CD4-positive, alpha-beta T cell treated with Interleukin-17A for 4 hours (primary cell): ENCODE data around the gene CARD16.
"Not testable (repeated sequence)": the region's sequence is repeated elsewhere in the genome, so short reads cannot be mapped to it uniquely, and the experiment has no call there.

Experiments
- DNase-seq: peaks from one replicate; pipeline ENCODE4 v3.0.0-alpha.2; 2020; ENCODE audit warnings: mixed read lengths

CARD16 gene

DNA sequence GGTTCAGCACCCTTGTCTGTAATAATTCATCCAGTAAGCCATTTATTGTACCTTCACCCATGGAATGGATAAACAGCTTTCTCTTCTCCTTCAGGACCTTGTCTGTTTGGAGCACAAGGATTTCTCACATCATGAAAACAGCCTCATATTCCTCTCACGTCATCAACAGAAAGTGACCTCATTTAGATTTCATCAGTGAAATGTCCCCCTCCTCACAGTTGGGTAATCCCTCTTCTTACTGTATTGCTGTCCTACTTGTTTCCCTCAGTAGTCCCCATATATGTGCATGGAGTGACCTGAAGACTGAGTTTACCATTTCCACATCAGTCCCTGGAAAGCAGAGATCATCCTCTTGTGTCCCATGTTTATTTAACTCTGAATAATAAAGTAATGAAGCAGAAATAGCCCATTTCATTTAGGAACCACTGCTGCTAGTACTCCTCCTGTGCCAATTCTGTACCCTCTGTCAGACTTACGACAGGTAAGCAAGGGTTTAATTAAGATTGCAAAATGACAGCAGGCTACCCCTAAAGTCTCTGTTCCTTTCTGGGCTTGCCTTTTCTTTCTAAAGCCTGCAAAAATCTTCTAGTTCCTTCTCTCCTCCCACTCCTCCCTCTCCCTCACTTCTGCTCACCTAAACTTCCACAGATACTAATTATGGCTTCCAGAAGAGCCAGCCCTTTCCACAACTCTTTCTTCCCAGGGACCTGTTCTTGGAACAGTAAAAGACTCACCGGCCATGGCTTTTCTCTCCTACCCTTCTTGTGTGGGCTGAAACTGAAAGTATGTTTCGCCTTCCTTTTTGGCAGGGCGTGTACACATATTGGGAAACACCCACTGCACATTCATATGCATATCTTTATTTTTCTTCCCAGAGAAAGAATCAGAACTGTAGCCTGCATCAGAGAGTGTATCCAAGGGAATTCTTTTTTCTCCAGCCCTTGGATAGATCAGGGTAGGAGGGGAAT, at the start of gene CARD16:
Gene CARD16 (minus strand): TSS at position 779 of the 968 bp plus-strand sequence. CDS start 38 bp downstream, at position 741.
- DNase-seq: peak; percentile 50

DNA sequence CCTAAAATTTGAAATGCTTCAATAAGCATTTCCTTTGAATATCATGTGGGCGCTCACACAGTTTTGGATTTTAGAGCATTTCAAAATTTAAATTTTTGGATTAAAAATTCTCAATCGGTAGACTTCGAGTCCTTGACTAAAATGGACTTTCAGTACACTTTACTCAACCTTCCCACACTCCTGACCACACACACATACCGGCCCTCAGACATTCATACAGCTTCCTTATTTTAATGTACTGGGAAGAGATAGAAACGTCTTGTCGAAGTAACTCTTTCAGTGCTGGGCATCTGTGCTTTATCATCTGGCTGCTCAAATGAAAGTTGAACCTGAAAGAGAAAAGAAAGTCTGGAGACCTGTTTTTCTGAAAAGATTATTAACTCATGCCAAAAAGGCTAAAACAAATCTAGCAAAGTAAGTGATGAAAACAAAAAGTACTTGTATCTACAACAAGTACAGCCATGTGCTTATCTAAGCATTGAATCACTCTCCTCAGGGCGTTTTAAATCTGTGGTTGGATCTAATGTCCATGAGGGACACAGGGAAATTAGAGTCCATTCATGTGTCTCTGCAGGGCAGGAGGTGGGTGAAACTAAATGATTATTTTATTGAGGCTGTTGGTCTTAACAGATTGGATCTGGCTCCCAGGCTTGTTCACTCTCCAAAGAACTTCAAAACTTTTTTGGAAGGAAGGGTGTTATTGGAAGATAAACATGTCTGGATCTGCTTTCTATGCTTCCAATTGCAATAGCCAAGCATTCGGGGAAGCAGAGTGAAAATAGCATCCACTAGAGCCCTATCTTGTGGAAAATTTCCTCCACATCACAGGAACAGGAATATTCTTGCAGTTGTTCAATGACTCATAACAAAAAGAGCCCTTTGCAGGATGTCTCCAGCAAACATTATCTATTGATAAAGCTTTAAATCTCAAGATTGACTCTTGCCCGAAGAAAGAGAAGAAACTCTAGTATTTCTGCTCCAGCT, 47.4 kb upstream of the CARD16 start:
- no peak for DNase-seq

DNA sequence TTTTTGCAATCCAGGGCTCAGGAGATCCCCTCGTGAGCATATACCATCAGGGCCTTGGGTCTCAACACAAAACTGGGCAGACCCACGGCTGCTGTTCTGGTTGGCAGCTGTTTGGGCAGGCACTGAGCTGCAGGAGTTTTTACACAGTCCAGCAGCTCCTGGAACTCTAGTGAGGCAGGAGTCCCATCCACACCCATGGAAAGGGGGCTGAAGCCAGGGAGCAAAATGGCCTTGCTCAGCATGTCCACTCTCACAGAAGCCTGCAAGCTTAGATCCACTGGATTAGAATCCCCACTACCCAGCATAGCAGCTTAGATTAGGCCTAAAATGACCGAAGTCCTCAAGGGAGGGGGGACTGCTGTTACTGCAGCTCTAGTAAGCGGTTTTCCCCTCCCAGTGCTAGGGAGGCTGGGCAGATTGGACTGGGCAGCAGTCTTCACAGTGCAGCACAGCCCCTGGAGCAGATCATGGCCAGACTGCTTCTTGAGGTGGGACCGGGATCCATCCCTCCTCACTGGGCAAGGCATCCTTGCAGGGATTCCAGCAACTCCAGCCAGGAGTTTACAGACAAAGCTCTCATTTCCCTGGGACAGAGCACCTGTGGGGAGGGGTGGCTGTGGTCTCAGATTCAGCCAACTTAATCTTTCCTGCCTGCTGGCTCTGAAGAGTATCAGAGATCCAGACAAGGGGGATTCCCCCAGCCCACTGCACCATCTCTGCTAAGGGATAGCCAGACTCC, 36.4 kb upstream of the CARD16 start:
- DNase-seq: no peak

DNA sequence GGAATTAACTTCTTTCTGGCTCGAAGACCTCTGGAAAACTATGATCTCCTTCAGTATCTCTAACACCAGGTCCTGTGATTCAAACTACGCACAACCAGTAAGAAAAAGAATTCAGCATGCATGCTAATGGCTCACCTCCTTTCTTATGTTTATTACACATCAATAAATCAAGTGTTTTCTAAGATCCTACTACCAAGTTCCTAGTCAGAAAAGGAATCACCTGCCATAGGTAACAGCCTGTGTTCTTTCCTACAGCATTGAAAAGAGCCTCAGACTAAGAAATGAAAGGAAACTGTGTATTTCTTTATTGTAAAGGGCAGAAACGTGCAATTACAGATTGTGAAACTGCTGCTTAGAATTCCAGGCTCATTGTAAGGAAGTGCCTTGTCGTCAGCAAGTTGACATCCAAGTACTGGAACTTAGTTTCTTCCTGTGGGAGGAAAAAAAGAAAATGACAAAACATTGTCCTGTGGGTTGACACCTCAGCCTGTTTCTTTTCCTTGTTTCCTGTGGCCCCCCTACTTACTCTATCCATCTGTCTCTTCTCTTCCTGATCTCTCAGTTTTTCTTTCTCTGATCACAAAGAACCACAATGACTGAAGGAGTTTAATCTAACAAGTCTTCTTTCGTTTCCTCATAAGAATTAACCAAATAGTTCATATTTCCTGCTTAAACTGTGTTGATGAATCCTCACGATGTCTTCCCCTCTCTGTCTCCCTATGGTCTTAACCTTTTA, 35.2 kb upstream of the CARD16 start:
- DNase-seq: not testable (repeated sequence)

DNA sequence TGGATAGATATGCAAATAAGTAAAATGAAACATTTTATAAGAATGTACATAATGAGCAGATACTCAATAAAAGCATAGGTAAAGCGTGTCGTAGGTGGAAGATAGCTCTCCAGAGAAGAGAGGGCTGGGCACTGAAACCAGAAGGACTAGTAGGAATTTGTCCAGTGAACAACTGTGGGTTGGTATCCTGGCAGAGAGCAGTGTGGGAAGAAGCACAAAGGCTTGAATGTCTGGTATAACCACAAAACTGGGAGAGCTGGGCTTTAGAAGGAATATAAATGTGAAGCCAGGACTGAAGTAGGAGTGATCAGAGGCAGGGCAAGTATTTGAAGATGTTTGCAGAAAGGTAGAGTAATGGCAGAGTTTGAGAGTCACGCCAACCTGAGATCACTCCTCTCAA, 33.1 kb upstream of the CARD16 start:
- no peak for DNase-seq

DNA sequence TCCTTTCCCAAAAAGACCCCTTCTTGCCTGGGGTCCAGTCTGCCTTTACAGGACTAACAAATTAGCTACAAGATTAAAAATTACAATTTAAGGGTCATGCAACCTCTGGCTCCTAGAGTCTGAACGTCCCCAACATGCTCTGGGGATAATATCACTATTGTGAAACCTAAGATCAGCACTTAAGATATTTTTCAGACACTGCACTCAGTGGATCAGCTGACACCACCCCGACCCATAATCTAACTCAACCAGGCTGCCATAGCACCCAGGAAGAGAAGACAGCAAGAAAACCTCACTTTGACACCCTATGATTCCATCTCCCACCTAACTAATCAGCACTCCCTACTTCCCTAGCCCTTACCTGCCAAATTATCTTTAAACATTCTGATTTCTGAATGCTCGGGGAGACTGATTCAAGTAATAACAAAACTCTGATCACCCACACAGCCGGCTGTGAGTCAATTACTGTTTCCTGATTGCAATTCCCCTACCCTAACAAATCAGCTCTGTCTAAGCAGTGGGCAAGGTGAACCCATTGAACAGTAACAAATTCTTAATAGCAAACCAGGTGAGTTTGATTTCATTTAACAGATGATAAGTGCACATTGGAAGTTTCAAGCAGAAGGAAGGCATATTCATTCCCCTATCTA, 32.1 kb upstream of the CARD16 start:
- not testable (repeated sequence) for DNase-seq

DNA sequence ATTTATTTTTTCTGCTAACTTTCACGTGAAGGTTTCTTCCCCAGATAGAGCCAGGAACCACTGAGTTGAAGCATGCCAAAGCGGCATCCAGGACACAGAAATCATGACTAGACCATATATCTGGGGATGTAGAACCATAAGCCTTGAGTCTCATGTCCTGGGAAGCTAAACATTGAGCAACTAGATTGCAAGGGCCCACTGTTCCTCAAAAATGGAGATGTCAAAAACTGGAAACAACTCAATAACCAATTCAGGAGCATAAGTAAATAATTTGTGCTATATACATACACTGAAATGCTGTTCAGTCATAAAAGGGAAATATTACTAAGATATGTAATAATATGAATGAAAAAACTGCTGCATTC, 29.0 kb upstream of the CARD16 start:
- no peak for DNase-seq

DNA sequence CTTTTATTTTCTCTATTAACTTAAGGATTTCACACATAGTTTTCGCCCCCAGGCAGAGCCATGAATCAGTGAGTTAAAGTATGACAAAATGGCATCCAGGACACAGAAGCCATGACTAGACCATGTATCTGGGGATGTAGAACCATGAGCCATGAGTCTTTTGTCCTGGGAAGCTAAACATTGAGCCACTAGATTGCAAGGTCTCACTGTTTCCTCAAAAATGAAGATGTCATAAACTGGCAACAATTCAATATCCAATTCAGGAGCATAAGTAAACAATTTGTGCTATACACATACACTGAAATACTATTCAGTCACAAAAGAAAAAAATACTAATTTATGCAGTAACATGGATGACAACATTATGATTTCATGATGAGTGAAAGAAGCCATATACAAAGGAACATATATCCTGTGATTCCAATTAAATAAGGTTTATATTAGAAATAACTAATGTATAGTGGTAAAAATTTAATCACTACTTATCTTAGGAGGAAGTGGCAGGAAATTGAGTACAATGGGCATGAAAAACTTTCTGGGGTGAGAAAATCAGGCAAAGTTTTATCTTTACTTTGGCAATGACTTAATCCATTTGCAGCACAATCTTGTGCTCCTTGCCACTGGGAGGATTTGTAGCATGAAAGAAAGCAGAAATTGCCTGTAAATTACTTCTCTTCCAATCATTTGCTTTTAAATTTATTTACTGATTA, 28.5 kb upstream of the CARD16 start:
- DNase-seq: no peak

DNA sequence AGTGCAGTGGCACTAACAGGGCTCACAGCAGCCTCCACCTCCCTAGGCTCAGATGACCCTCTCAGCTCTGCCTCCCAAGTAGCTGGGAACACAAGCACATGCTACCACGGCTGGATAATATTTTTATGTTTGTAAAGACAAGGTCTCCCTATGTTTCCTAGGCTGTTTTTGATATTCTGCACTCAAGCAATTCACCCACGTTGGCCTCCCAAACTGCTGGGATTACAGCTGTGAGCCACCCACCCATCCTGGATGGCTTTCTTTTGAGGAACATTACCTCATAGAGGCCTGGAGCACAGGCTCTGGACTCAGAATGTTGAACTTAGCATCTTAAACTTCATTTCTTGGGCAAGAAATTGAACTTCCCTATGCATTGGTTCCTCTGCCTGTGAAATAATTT, 26.9 kb upstream of the CARD16 start:
- DNase-seq: not testable (repeated sequence)

DNA sequence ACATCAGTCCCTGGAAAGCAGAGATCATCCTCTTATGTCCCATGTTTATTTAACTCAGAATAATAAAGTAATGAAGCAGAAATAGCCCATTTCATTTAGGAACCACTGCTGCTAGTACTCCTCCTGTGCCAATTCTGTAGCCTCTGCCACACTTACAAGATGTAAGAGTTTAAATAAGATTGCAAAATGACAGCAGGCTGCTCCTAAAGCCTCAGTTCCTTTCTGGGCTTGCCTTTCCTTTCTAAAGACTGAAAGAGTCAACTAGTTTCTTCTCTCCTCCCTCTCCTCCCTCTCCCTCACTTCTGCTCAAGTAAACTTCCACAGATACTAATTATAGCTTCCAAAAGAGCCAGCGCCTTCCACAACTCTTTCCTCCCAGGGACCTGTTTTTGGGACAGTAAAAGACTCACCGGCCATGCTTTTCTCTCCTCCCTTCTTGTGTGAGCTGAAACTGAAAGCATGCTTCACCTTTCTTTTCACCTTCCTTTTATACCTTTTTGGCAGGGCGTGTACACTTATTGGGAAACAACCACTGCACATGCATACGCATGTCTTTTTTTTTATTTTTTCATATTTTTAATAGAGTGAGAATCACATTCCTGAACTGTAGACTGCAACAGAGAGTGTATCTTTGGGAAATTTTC, 26.1 kb upstream of the CARD16 start:
- peak; percentile 13 for DNase-seq

DNA sequence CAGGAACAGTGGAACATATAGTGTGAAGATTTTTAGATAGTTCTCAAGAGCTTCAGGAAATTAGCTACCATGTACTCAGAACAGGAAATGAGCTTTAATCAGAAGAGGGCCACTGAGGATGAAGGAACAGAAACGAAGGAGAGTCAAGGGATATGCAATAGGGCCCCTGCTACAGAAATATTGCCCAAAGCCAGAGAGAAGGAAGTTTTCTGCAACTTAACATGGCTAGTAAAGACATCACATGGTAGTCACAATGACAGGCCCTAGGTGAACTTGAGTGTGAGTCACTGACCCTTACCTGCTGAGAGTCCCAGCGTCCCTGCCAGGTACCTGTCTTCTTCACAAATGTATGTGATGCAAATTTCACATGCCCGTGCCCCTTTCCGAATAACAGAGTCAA, 25.2 kb upstream of the CARD16 start:
- peak; percentile 30 for DNase-seq

DNA sequence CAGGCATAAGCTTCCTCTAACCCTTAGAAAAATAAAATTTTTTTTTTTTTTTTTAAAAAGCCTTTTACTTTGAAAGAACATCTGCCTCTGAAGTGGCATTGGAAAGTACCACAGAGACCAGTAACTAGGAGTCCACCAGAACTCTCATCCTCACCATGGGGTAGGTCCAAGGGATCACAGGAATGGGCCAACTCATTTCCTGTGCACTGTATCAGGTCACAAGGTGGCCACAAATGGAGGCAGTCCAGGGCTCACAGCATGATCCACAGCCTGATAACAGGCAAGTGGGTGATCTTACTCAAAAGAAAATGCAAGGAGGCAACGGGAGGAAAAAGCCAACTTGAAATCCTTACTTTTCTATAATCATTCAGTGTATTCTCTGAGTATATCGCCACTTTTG, 24.6 kb upstream of the CARD16 start:
- not testable (repeated sequence) for DNase-seq

DNA sequence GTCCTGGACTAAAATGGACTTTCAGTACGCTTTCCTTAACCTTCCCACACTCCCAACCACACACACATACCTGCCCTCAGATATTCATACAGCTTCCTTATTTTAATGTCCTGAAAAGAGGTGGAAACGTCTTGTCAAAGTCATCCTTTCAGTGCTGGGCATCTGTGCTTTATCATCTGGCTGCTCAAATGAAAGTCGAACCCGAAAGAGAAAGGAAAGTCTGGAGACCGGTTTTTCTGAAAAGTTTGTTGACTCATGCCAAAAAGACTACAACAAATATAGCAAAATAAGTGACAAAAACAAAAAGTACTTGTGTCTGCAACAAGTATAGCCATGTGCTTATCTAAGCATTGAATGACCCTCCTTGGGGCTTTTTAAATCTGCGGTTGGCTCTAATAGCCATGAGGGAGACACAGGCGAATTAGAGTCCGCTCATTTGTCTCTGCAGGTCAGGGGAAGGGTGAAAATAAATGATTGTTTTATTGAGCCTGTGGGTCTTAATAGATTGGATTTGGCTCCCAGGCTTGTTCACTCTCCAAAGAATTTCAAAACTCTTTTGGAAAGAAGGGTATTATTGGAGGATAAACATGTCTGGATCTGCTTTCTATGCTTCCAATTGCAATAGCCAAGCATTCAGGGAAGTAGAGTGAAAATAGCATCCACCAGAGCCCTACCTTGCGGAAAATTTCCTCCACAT, 18.3 kb upstream of the CARD16 start:
- not testable (repeated sequence) for DNase-seq

DNA sequence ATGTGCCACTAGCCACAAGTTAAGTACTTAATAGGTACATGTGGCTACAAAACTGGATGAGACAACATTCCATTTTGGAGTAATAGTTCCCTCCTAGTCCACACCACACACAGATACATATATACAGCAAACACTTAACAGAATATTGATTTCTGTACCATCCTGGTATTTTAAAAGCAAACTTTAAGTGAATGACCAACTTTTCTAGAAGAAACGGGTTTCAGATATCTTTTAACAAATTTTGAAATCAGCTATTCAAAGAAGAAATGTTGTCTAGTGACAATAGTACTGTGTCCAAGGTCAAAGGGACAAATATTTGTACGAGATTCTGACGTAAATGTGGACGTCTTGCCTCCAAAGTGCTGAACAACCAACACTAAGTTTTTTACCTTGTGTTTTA, 12.3 kb upstream of the CARD16 start:
- DNase-seq: no peak

DNA sequence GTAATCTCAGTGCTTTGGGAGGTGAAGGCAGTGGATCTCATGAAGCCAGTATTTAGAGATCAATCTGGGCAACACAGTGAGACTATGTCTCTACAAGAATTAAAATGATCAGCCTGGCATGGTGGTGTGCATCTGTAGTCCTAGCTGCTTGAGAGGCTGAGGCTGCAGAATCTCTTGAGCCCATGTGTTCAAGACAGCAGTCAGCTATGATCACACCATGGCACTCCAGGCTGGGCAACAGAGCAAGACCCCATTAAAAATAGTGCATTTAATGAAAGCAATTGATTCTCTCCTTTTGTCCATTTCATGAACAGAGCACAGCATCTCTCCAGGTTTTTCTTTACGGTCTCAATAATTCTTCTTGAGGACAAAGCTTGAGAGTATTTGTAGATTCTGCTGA, 11.3 kb upstream of the CARD16 start:
- no peak for DNase-seq

DNA sequence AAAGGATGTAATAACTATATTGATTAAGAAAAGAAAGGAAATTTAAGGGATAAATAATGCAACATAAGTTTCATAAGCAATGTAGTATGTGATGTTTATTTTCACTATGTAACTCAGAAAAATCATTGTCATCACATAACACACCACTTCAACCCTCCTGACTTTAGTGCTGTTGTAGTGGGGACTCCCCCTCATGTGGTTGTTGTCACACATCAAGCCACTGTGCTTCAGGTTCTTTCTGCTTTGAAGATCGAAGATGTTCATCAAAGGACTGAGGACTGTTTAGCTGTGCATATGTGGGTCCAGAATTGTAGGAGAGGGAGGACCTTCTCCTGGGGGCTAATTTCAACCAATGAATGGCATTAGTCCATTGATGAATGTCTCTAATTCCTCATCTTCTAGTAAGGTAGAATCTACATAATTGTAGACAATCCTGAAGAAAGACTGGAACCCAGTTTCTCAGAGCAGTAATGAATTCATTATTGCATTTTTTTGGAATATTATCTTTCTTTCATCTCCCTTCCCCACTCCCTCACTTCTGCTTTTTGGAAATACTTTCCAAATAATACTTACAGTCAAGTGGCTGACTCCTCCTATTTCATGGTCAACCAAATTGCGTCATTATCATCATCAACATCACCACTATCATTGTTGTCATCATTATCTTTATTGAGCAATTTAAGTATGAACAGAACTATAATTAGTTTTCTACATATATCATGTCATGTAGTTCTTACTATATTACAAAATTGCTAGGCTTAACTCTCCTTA, 9.8 kb upstream of the CARD16 start:
- no peak for DNase-seq

DNA sequence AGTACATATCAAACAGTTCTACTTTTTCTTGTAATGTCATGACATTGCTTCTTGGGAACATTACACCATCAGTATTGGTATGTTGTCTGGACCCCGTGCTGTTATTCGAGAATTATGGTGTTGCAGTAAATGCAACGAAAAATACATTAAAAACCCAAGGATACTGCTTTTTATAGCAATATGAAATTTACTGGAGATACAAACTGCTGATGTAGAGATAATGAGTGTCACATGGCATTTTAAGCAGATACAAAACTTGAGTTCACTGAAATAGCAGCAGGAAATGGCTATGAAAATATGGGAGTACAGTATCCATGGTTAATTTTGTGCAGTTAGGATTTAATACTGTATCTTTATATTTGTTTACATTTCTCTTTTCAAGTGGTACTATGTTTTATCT, 7.4 kb upstream of the CARD16 start:
- DNase-seq: no peak

DNA sequence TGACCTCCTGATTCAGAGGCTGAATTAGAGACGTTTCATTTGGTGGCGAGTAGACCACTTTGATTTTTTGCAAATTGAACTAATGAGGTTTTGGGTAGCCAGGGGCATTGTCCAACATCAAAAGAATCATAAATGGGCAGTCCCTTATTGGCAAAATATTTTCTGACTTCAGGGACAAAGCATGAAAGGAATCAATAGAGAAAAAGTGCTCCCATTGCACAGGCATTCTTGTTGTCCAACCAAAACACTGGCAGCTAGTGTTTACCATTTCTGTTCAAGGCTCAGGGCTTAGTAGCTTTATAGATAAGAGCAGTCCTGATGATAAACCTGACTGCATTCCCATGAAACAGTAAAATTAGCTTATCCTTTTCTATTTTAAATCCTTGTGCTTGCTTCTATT, 6.4 kb upstream of the CARD16 start:
- DNase-seq: no peak

DNA sequence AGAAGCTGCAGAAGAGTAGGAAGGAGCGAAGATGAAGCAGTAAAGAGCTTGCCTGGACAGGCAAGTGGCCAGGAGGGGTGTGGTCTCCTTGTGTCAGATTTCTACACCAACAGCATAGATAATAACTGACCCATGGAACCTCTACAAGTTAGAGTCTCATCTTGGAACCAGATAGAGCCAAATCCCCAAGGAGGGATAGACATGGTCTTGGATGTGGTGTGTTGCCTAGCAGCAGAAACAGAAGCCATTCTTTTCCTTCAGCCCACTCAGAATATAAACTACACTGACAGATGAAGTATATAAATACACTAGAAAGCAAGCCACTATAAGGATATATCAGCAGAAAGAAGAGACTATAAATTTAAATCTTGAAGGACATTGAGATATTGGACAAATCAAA, 4.3 kb upstream of the CARD16 start:
- no peak for DNase-seq
